TTC549 (cell line): Measurements from ENCODE around the gene ZNF276.
"Not testable (repeated sequence)": the region's sequence is repeated elsewhere in the genome, so short reads cannot be mapped to it uniquely, and the experiment has no call there.

Experiments
- FAIRE-seq: peaks from 2 replicates; lab custom pipeline; 2012; peaks lifted over from hg19 to GRCh38; lab: Jason Lieb, UNC

Gene ZNF276

DNA sequence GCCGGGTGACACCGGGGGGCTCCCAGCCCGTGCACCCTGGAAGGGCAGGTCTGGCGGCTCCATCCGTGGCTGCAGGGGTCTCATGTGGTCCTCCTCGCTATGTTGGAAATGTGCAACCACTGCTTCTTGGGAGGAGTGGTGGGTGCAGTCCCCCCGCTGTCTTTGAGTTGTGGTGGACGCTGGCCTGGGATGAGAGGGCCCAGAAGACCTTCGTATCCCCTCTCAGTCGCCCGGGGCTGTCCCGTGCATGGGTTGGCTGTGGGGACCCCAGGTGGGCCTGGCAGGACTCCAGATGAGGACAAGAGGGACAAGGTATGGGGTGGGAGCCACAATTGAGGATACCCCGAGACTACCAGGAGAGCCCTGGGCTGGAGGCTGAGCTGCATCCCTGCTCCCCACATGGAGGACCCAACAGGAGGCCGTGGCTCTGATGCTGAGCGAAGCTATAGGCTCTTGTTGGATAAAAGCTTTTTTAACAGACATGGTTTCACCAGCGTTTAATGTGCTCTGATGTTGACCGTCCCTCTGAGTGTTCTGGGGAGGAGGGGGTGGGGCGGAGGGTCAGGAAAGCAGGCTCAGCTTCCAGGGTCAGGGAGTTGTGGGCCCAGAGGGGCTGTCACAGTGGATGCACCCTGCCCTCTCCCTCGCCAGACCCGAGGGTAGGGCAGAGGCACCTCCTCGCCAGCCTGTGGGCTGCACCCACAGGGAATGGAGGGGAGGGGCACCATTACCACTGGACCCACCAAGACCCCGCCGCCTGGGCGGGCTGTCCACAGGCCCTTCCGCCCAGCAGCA lies 25.3 kb upstream of the ZNF276 start:
- FAIRE-seq, result no peak

DNA sequence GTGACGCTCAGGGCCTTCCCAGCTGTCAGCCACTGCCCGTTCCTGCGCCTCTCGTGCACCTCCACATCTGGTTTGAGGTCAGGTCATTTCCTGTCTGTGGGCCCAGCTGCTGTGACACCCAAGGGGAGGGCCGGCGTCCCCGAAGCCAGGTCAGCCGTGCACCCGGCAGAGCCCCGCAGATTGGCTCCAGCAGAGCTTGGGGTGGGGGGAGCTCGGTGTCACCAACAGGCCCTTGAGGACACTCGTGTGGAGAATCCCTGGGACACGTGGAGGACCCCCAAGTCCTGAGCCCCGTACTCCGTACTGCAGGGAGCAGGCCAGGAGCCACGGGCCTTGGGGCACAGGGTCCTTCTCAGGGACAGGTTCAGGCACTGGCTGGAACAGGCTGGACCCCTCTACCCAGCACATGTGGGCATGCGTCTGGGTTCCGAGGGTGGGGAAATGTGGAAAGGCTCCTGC lies 24.6 kb upstream of the ZNF276 start:
- no peak for FAIRE-seq

- FAIRE-seq, result no peak
These were observed 24.1 kb upstream of the ZNF276 start for GRCh38 chr16:89697161-89697615.

- no peak for FAIRE-seq
These were observed 23.6 kb upstream of the ZNF276 start for GRCh38 chr16:89697616-89698331.

DNA sequence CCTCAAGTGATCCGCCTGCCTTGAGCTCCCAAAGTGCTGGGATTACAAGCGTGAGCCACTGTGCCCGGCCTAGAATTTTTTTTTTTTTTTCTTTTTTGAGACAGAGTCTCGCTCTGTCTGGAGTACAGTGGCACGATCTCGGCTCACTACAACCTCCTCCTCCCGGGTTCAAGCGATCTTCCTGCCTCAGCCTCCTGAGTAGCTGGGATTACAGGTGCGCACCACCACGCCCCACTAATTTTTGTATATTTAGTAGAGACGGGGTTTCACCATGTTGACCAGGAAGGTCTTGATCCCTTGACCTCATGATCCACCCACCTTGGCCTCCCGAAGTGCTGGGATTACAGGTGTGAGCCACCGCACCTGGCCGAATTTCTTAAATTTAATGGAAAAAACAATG lies 22.6 kb upstream of the ZNF276 start:
- FAIRE-seq, result not testable (repeated sequence)

- FAIRE-seq, result not testable (repeated sequence)
These were observed 21.7 kb upstream of the ZNF276 start for GRCh38 chr16:89699629-89700099.

DNA sequence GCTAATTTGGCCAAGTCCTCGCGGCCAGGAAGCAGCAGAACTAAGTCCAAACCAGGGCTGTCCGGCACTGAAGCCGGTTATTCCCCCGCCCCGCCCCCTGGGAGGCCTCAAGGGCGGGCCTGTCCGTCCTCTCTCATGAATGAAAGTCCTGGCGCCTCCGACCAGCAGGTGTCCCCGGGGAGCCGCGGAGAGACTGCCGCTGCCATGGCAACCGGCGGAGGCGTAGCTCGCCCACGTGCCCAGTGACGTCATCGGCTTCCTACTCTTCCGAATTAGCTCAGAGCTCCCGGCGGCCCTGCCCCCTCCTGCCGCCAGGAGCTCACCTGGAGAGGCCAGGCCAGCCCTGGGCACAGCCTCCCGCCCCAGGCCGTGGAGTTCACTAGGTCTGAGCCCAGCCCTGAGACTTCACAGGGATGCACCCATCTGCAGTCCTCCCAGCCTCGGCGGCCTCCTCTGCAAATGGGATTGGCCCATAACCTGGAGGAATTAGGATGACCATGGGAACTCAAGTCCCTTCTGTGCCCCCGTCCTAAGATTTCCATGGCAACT lies 21.2 kb upstream of the ZNF276 start:
- FAIRE-seq, result peak; percentile 81

- FAIRE-seq, result no peak
These were observed 20.5 kb upstream of the ZNF276 start for GRCh38 chr16:89700649-89701424.

DNA sequence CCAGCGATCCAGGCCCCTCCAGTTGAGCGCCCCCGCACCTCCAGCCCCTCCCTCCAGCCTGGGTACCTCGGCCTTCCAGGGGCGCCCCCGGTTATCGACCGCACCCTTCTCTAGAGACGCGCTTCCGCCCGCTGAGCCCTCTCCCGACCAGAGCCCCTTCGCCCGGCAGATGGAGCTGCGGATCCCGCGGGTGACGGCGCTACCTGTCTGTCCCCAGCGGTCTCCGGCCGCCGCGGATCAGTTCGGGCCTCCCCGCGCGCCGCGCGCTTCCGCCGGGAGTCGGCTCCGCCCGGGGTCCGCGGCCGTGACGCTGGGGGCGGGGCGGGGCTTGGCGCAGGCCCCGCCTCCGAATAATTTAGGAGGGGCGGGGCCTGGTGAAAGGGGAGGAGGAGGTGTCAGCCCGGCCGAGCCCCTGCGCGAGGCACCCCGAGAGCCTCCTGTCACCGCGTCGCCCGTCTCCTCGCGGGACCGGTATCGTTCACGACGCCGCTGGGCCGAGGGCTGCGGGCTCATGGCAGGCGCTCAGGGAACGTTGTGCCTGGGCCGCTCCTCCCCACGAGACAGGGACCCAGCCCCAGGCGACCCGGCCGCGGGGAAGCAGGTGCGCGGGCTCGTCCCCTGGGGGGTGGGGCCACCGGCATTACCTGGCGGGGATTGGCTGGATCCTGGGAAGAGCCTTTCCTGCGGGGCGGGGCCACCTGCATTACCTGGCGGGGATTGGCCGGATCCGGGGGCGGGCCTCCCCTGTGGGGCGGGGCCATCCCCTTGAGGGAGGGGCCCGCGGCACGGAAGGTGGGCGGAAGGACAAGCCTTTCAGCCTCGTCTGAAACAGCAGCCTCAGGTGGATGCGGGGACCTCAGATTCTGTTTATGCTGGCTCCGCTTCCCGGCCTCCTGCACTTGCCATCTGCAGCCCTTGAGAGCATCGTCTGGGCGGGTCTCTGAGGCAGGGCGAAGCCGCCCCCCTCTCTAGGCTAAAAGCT lies 19.6 kb upstream of the ZNF276 start, which contains the start of gene SPATA2L:
TSS of gene SPATA2L (minus strand) at position 281 of the 982 bp plus-strand sequence. CDS start 473 bp downstream, outside the sequence.
- peak; percentile 20 for FAIRE-seq

DNA sequence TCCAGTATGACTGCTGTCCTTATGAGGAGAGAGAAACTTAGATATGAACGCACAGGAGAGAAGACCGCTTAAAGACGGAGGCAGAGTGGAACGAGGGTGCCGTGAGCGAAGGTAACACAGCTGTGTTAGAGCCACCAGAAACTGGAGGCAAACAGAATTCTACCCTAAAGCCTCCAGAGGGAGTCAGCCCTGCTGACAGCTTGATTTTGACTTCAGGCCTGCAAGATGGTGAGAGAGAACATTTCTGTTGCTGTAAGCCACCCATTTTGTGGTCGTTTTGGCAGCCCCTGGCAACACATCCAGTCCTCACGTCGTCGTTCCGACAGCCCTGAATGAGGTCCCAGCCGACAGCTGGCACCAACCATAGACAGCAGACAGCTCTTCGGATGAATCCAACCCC lies 17.1 kb upstream of the ZNF276 start:
- no peak for FAIRE-seq

GRCh38 chr16:89705006-89705405 lies 16.3 kb upstream of the ZNF276 start:
- FAIRE-seq, result no peak

GRCh38 chr16:89706518-89707260 lies 14.6 kb upstream of the ZNF276 start:
- FAIRE-seq, result no peak

DNA sequence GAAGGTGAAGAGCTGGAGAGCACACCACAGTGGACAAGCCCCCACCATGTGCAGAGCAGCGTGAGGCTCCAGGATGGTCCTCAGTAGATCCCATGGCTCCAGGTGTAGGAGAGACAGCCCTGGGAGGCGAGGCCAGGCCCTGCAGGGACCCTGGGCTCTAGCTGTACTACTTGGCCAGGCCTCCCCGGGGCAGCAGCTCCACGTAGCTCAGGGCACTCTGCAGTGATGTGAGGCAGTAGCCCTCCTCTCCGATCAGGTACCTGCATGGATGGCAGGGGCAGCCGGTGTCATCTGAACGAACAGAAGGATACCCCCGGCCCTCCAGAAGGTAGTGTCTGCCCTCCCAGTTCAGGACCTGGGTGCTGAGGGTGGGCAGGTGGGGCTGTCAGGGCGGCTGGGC lies 13.6 kb upstream of the ZNF276 start:
- no peak for FAIRE-seq

DNA sequence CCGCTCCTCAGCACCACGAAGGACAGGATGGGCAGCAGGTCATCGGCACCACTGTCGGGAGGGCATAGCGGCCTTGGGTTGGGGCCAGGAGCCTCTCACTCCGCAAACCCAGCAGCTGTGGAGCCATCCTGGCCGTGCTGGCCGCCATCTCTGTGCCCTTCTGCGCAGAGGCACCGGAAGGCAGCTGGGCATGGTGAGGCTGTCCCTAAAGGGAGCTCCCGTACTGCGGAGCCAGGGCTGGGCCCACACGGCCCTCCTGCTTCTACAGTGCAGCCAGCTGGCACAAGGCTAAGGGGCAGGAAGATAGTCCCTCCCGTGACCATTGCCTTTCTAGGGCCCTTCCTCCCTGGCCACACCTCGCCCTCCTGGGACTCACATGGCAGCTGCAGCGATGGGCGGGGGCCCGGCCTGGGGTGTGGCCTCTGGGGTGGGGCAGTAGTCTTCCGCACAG lies 12.8 kb upstream of the ZNF276 start:
- FAIRE-seq, result no peak

DNA sequence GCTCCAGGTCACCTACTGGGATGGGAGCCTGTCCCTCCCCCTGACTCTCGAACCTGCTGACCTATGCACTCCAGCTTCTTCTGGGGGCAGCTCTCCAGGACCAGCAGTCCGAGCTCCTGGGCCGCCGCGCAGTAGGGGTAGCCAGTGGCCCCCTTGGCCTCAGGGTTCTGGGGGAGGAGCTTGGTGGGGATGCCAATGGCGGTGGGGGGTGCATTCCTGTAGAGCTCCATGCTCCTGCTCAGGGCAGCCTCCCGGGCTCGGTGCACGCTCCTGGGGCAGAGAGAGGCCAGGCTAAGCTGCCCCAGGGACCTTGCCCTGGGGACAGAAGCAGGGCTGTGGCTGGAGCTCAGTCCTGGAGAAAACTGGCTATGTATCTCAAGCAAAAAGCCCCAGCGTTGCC lies 12.2 kb upstream of the ZNF276 start:
- FAIRE-seq, result no peak

GRCh38 chr16:89709716-89710432 lies 11.5 kb upstream of the ZNF276 start:
- FAIRE-seq, result no peak

- no peak for FAIRE-seq
These were observed 10.4 kb upstream of the ZNF276 start for GRCh38 chr16:89710709-89711564.

GRCh38 chr16:89711601-89712273 lies 9.6 kb upstream of the ZNF276 start:
- no peak for FAIRE-seq
